ENCODE measurements around the gene CLEC4F.

DNA sequence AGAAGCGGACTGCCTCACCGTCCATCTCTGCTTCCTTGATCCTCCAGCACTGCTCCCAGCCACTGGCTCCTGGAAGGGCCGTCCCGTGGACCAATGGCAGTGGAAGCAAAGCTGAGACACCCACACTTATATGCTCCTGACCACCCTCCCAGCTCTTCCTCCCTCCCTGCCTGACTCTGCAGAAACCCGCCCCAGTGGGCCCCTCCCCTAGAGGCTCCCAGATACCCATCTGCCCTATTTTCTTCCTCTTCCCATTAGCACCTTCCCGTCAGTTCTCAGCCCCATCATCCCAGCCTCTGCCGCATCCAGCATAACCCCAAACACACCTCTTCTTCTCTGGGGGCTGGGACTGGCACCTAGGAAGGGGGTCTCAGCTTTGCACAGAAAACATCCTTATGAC lies at the start of gene CLEC4F:
- no peak for TF ChIP-seq CTCF (IDR thresholded peaks at IDR 0.05)
- no peak for TF ChIP-seq POLR2A (IDR thresholded peaks at IDR 0.05)
